HG03571 (cell line): ENCODE data around the gene MPHOSPH10.
"Not testable (repeated sequence)": the region's sequence is repeated elsewhere in the genome, so short reads cannot be mapped to it uniquely, and the experiment has no call there.

Source experiments
- ATAC-seq: cut with Tn5 transposase; IDR thresholded peaks from one replicate; pipeline ENCODE4 v1.9.1; 2021; ENCODE audit not compliant: unreplicated experiment

Gene MPHOSPH10

DNA sequence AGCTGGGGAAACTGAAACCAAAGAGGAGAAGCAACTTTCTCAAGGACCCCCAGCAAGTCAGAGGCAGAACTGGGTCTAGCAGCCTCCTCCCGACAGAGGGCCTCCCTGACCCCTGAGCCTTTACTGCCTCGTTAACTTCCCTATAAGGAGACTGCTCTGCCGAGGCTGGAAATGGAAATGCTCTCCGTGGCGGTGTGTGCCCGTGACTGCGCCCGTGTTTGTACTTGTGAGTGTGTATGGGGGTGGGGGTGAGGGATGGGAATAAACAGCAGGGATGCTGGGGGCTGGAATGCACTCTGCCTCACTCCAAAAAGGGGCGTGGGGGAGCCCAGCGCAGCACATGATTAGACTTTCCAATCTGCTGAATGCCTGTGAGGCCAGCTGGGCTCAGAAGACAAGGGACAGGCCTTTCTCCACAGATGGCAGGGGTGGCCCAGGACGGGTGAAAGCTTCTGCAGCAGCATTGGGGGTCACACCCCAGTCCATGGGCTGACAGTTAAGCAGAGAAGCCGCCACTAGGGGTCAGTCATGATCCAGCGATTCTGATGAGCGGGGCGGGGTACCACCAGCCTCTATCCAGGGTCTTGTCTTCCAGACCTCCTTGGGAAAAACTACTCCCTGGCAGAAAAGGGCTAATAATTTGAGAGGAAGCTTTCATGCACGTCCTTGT is 26.8 kb downstream of the MPHOSPH10 start:
- no peak for ATAC-seq

DNA sequence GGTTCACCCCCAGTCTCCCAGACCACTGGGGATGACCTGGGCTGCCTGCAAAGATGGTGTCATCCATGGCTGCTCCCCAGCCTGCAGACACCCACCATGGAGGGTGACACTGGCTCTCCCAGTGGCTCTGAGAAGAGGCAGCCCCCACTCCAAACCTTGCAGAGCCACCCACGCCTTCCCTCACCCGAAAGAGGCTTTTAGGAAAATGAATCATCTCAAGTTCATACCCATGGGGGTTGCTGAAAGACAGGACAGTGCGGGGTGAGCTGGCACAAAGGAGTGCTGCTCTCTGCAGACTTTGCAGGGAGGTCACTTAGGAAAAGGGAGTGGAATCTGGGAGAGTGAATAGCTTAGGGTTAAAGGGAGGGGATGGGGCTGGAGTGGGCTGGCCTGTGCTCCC is 36.4 kb downstream of the MPHOSPH10 start:
- ATAC-seq = no peak

- no peak for ATAC-seq
Observed at GRCh38 chr2:71173096-71173495, 42.7 kb downstream of the MPHOSPH10 start.

DNA sequence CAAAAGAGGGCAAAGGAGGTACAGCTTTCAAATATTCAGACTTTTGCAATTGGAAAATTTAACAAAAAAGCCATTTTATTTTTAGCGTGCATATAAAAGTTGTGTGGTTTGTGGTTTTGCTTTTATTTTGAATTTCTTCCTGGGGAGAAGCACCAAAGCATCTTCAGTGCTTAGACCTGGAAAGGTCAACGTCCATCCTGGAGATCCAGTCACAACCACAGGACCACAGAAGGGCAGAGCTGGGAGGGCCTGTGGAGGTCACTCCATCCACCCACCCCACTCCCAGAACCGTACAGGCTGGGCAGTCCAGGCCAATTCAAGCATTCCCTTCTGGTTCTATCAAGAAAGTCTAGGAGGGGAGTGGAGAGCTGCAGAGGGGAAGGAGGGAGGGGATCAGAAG is 43.8 kb downstream of the MPHOSPH10 start:
- no peak for ATAC-seq

DNA sequence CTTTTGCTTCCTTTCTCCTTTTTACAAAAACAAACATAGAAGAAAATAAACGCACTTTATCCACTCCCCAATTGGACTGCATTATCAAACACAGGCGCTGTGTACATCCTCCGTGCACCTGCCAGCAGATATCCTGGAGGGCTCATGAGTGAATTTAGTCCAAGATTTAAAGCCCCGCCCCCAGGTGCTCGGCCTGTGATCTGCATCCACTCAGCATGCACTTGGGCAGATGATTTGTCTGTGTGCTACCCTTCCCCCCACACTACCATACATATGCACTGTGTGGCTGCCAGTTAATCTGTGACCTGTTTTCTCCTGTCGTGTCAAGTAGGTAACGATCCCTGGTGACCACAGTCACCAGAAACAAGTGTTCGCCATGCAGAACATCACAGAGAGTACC is 48.4 kb downstream of the MPHOSPH10 start:
- not testable (repeated sequence) for ATAC-seq

GRCh38 chr2:71181316-71181715 is 50.9 kb downstream of the MPHOSPH10 start:
- ATAC-seq = no peak

- ATAC-seq = not testable (repeated sequence)
Observed at GRCh38 chr2:71183306-71184115, 53.1 kb downstream of the MPHOSPH10 start.

GRCh38 chr2:71186973-71187372 is 56.5 kb downstream of the MPHOSPH10 start:
- ATAC-seq = no peak

DNA sequence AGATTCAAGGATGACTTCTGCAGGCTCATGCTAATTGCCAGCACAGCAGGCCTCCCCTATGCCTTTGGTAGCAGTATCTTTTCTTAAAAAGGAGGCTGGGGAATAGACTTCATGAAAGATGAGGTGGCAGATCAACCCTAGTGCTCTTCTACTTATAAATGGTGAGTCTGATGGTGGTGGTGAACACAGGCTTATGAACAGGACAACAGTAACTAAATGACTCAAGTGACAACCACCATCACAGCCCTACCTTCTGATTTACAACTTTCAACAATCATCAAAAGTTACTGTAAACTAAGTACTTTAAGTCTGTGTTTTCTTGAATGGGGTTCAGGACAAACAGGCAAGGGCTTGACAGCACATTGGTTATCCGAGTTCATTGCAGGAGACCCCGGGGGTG is 57.2 kb downstream of the MPHOSPH10 start:
- no peak for ATAC-seq

GRCh38 chr2:71190656-71191569 is 60.5 kb downstream of the MPHOSPH10 start:
- no peak for ATAC-seq

- no peak for ATAC-seq
Observed at GRCh38 chr2:71191570-71191943, 61.1 kb downstream of the MPHOSPH10 start.
